ENCODE measurements around the gene DPYD.

DPYD gene

DNA sequence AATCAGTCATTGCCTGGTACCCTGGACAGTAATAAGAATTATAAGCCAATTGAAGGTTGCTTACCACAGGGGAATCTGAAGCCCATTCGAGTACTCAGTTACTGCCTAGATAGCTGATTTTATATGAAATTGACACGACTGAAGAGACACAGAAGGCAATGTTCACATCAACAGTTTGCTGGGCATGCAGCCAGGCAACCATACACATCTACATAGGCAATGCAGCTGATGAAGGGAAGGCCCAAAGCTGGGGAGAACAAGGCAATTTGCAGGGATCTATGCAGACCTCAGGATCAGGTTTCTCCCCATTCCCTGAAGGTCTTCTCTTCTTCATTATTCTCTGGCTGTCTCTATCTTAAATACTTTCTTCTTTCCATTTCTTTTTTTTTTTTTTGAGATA is 750.5 kb downstream of the DPYD start:
- no peak for DNase-seq

DNA sequence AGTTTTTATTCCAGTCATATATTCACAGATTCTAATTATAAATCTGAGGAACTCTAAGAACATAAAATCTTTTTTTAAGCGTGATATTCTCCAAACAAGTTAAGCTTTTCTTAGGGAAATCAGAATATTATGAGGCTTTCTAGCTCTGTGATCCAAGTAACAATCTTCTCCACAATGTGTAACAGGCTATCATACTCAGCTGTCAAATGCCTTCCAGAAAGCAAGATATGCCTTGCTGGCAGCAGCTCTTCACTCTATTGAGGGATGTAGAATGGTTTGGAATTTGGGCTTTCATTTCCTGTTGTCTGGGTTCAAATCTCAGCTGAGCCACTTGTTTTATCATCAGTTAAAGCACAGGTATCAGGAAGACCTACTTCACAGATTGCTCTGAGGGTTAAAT is 752.8 kb downstream of the DPYD start:
- DNase-seq = no peak

DNA sequence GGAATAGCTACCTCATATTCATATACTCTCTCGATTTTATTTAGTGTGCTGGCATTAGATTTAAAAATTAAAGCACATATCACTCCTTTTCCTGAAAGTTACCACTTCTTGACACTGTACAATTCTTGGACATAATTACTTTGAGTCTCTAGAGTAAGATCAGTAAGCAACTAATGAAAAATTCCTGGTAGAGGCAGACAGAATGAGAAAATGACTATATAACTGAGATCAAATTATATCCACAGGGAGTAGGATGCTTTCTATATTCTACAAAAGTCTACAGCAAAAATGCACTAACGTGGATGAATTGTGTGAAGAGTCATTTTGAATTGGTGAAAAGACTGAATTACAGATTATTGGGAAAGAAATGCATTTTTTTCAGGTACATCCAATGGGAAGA is 753.6 kb downstream of the DPYD start:
- DNase-seq = no peak

DNA sequence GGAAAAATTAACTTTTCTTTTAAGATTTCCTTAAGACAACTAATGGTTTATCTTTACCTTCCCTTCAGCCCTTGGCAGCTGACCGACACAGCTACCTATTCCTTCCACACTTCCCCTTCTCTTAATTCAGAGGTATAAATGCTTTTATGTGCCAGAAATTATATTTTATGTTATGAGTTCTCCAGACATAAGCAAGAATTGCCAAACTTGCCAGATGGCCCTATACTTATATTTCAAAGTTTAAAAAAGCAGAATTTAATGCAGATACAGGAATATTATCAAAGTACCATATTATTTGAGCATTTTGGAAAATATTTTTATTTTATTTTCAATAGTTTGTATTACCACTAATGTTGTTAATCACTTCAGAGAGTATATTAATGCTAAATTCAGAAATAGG is 754.2 kb downstream of the DPYD start:
- DNase-seq = no peak

DNA sequence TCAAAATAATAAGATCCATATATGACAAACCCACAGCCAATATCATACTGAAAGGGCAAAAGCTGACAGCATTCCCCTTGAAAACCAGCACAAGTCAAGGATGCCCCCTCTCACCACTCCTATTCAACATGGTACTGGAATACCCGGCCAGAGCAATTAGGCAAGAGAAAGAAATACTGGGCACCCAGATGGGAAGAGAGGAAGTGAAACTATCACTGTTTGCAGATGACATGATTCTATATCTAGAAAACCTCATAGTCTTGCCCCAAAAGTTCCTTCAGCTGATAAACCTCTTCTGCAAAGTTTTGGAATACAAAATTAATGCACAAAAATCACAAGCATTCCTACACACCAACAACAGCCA is 756.6 kb downstream of the DPYD start:
- no peak for DNase-seq

DNA sequence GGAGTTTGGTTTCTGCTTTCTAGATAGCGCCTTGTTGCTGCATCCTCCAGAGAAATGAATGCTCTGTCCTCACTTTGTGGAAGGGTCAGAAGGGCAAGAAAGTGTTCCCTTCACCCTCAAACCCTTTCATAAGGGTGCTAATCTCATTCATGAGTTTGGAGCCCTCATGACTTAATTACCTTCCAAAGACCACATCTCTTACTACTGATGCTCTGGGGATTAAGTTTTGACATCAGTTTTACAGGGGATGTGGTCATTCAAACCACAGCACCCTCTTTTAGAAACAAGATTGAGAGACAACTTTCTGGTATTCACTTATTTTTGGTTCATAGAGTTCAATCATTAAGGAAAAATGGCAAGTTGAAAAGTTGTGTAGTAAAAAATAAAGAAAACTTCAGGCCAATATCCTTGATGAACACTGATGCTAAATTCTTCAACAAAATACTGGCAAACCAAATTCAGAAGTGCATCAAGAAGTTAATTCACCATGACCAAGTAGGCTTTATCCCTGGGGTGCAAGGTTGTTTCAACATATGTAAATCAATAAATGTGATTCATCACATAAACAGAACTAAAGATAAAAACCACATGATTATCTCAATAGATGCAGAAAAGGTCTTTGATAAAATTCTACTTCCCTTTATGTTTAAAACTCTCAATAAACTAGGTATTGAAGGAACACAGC is 757.1 kb downstream of the DPYD start:
- DNase-seq = no peak

DNA sequence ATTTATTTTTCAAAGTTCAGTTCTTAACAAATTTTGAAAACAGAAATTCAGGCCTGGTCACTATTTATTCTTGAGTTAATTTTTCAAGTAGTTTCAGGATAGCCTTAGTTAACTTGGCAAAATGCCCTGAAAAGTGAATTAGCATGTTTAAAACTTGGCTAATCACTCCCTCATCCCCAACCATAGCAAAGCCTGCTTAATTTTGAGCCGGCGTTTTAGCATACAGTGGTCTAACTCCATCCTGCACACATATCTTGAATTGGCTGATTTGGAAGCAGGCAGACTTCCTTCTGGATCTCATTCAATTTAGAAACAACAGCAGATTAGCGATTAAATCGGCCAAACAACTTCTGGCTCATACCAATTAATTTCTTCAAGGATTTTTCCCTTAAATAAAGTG is 760.0 kb downstream of the DPYD start:
- no peak for DNase-seq

DNA sequence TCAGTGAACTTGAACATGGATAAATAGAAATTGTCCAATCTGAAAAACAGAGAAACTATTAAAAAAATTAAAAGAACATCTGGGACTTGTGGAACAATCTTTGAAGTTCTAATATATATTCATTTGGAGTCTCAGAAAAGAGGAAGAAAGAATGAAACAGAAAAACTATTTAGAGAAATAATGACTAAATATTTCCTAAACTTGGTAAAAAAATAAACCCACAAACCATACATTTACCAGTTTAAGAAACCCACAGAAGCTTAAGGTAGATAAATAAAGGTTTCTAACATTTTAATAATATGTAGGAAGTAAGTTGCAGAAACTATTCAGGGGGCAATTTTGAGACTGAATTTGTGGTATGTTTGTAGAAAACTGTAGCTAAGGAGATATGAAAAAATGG is 761.5 kb downstream of the DPYD start:
- DNase-seq = no peak

DNA sequence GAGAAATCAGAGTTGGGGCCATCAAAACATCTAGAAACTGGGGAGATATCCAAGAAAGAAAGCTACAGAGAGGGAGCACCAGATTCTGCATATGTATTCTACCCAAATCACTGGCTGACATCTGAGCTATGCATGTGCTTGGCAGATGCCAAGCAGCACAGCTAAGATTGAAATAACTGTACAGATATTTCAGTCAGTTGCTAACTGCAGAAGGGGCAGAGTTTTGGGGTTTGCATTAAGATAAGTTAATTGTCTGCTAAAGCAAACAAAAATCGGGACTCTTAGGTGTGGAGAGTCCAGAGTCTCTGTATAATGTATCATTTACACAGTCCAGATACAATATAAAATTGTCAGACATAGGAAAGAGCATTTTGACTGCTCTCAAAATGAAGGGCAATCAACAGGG is 762.1 kb downstream of the DPYD start:
- no peak for DNase-seq

DNA sequence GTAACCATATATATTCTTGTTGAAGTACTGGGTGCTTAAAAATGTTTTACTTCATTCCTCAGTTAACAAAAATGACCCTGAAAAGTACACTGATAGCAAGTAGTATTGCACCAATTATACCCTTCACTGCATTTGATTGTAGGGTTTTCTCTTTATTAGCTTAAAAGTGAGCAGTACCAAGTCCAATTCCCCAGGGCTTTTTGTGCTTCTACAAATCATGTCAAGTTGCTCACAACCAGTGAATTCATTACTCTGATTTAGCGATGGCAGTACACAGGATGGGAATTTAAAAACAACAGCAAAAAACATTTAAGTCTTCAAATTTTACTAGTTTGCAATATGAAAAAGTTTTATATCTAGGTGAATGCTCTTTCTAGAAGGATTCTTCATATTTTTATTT is 762.8 kb downstream of the DPYD start:
- DNase-seq = no peak

DNA sequence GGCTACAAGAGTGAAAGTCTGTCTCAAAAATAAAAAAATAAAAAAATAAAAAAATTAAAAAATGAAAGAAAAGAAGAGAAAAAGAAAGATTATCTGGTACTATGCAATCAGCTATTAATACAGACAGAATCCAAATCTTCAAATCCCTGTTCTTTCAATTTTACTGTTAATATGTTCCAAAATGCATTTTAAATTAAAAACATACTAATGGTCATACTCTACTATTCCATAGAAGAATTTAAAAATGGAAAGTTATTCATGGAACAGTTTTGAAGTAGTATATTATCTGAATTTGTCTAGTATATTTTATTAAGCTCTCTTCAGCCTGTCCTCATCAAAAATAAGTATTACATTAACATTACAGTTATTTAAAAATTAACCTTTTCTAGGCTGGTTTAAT is 769.2 kb downstream of the DPYD start:
- no peak for DNase-seq

DNA sequence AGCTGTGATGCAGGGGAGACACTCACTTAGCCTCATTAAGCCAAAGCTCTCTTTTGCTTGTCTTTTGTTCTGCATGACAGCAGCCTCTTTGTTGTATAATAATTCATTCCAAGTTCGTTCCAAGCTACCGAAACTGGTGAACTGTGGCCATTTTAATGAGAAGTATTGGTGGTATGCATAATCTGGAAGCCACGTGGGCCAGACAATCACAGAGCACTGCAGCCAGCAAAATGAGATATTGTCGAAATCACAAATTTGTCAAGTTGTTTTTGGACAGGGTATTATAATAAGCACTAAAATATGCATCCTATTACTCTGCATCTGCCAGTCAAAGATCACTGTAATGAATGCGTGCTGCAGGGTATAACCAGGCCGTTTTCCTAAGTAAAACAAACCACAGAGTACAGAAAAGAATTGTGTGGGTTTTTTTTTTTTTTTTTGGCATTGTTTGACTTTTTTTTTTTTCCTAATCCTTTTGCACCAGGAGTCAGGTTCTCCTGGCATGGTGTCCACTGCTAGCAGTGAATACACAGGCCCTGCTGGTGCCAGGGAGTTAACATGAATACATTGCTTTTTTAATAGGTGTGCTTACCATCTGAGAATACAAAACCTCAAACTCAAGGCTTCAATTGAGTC is 775.4 kb downstream of the DPYD start:
- DNase-seq = no peak

DNA sequence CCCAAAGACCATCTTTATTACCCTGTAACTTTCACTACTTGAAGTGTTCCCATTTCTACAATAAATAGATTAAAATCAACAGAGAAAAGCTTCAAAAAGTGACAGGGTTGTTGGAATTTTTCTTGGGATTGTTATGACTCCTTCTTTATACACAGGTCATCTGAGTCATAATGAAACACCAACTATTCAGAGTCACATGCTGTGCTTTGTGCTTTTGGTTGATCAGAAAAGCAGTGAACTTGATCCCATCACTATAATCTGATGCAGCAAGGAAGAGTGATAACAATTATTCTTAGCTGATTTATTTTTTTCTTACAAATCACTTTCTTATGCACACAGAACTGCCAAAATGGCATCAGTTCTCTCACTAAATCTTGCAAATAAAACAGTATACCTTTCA is 776.3 kb downstream of the DPYD start:
- DNase-seq = no peak

DNA sequence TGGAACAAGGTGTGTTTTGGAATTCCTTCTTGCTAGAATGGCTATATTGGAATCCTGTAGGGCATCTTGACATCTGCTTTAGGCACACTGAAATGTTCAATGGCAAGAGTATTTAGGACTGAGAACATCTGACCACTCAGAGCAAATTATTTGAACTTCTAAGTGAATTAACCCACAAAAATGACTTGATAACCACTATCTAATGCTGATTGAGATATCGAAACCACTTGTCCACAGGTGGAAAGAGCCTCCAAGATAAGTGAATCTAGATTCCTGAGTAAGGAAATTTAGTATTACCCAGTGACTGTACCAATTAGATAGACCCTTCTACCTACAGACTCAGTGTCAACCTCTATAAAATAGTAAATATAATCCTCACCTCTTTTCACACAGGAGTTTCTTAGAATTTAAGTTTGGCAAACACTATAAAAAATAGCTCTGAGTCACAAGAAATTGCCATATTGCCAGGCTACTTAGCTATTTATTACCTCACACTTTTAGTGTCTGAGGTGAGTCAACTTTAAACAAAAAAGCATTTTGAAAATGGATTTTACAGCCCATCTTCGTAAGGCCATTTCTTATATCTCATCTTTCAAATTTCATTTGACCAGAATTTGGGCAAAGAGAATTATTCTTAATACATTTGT is 777.5 kb downstream of the DPYD start:
- DNase-seq = no peak

DNA sequence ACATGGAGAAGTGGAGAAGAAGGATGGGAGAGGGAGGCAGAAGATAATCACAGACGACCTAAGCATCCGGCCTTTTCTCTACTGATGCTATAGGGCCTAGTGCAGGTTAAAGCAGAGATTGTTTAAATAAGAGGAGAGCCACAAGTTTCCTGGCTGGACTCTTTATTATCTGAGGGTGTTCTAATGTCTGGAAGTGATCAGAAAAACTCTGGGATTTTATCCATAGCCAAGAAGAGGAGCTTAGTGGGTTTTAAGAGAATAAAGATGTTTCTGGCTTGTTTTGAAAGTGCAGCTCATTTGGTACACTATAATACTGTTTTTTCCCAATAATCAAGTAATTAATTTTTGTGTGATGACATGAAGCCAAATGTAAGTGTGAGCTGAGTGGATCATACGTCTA is 780.2 kb downstream of the DPYD start:
- DNase-seq = no peak

DNA sequence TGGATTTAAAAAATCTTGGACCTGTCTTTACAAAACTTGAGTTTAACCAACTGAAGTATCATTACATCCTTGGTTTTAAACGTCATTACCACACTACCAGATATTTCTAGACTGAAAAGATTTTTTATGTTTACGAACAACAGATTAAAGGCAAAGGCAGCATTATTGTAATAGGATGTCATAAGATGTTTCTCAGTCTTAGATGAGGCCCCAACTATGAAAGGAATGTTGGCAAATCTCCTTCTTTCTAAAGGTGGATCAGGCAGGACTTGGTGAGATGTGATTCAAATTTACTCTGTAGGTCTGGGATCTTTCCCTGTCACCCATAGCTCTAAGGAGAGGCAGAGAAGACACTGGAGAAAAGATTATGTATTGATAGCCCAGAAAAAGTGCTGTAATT is 781.3 kb downstream of the DPYD start:
- DNase-seq = no peak

DNA sequence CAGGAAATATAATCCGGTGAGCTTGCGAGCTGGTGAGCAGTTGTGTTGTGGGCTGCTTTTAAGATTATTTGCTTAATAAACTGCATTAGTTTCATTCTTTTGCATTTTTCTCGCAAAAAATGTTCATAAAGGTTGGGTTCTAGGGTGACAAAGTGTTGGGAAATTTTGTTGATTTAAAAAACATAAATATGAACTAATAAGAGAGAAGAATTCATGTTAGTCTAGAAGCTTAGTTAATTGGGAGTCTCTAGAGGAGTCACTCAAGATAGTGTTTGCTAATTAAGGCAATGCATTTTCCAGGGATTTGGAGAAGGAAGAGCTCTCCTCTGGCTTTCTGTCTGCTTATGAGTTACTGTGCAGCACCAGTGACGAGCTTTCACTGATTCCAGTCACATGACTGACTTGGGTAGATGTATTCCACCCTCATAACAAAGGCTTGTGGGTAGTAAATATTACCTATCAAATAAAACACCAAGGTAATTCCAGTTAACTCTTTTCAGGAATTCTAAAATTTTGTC is 782.3 kb downstream of the DPYD start:
- DNase-seq = no peak

DNA sequence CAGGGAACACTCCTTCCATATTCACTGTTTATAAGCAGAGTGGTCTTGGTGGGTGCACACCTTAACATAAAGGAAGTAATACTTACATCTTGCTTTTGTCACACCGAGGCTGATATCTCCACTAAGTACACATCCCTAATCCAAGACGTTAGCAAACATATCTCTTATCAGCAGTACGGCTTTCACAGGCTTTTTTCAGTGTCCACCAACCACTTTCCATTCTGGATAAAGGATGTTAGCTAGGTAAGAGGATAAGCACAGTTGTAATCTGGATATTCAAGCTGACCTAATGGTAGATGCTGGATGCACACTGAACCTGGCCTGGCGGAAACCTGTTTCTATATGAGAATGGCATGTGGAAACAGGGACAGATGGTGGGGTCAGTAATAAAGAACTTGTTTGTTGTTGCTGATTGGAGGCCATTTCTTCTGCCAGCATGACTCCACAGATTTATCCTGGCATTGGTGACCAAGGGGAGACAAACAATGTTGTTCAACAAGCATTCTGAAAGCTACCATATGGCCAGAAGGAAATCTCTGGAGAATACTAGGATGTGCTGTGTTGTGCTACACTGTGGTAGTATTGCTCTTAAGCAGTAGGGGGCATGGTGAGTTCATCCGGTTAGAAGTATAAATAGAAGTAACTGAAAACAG is 782.8 kb downstream of the DPYD start:
- no peak for DNase-seq

DNA sequence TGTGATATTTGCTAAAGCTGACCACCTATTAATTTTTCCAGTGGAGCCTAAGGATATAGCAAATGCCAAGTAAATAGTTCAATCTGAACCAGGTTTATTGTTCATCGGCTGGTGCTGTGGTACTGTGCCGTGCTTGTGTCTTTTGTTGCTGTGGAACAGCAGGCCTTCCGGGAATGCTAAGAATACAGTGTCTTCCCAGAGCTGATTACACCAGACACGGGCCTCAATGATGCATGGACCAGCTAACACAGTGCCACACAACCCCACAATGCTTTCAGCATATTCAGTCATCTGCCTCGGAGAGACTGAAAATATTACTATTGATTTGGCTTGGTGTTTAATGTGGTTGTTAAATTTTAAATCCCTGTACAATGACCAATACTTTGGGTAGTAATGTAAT is 783.8 kb downstream of the DPYD start:
- no peak for DNase-seq

DNA sequence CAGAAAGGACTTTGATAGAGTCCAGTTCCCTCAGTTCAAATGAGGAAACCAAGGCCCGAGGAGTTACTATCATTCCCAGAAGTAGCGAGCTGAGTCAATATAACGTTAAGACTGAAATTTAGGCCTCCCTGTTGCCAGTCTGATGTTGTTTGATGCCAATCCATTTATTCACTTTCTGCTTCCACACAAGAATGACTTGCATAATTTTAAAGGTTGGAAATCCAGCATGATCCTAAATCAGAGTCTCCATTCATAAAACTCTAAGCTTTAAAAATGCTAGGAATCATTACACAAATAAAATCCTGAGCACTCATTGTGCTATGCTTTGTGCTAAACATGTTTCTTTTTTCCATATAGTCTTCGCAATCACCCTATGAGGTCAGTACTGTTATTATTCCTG is 784.9 kb downstream of the DPYD start:
- no peak for DNase-seq

DNA sequence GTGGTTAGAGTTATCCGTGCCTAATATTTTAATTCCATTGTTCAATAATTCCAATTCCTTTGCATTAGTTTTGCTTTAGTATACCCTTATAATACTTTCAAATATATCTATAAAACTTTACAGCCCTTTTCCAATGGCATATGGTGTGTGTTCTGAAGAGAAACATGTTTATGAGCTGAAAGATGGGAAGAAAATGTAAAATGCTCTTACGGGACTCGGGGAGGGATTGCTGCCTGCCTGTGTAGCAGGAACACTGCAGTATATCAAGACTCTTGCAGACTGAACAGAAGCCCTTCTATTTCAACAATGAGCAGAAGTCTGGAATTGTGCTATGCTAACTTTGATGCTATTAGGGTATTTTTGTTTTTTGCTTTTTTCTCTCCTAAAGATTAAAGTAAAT is 792.4 kb downstream of the DPYD start:
- DNase-seq = no peak

DNA sequence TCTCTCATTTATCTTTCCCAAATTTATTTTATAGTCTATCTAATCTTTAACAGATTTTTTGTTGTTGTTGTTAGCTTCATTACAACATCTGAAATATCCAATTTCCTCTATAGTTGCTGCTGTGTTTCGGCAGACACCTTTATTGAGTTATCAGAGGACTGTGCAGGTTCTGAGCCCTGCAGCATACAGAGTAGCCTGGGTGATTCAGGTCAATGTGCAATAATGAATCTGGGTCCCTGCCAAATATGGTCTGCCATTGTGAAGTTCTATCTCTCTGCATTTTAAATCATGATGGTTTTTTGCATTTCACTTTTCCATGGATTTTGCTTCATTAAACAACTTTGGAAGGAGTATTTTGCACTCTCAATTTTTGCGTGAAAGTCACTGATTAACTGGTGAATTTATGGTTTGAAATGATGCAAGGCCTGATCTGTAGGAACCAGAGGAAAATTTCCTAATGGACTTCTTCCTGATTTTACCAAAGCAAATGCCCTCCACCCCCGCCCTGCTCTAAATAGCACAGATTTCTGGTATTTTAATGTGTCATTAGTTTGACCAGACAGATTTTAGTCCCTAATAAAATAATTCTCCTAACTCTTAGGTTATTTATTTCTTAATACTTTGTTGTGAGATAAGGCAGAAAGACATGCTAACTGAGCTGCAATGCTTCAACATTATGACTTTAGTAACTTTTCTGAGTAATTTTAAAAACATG is 797.0 kb downstream of the DPYD start:
- no peak for DNase-seq

DNA sequence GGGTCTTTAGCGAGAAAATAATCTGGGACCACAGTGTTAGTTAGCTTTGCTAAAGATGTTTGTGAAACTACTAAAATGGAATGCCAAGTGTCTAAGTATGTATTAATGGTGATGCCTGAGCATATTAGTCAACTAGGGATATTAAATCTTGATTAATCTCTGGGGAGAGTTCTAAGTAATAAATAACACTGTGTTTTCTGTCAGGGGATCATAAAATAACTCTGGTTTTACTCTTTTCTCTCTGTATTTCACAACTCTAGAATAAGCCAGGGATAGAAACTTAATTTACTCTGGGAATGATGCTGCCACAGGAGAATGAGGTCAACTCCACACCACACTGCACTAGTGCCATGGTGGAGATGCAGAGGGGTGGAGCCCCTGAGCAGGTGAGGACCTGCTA is 800.0 kb downstream of the DPYD start:
- no peak for DNase-seq

Measured in stimulated activated CD4-positive, alpha-beta T cell treated with anti-CD3 and anti-CD28 coated beads, Interleukin-4, amount 100 ng/mL, for 1 hour (primary cell).